ENCODE results near the gene ADCY3.
"Not testable (repeated sequence)": the region's sequence is repeated elsewhere in the genome, so short reads cannot be mapped to it uniquely, and the experiment has no call there.

The ADCY3 gene

GRCh38 chr2:24838541-24838940, 81.5 kb downstream of the ADCY3 start:
- FAIRE-seq: no peak
- DNase-seq (ENCODE audit: insufficient read length, low spot score): no peak
- TF ChIP-seq CTCF (IDR thresholded peaks at IDR 0.05; ENCODE audit: insufficient read depth, missing control alignments): no peak

- DNase-seq (ENCODE audit: insufficient read length, low spot score) (no peak), FAIRE-seq (no peak)
Observed at GRCh38 chr2:24837996-24838513, 82.0 kb downstream of the ADCY3 start.

GRCh38 chr2:24836706-24837105, 83.3 kb downstream of the ADCY3 start:
- DNase-seq (ENCODE audit: insufficient read length, low spot score): no peak
- no peak for TF ChIP-seq CTCF (IDR thresholded peaks at IDR 0.05; ENCODE audit: insufficient read depth, missing control alignments)
- FAIRE-seq: no peak

More at GRCh38 chr2:24837996-24838513, 82.0 kb downstream of the ADCY3 start:
- no peak for TF ChIP-seq CTCF (IDR thresholded peaks at IDR 0.05; ENCODE audit: insufficient read depth, missing control alignments)

- DNase-seq (ENCODE audit: insufficient read length, low spot score) (no peak), FAIRE-seq (no peak)
- TF ChIP-seq CTCF (IDR thresholded peaks at IDR 0.05; ENCODE audit: insufficient read depth, missing control alignments): no peak
Observed at GRCh38 chr2:24836206-24836605, 83.8 kb downstream of the ADCY3 start.

- not testable (repeated sequence) for FAIRE-seq; DNase-seq (ENCODE audit: insufficient read length, low spot score)
Observed at GRCh38 chr2:24835411-24835810, 84.6 kb downstream of the ADCY3 start.

- FAIRE-seq: no peak
- no peak for TF ChIP-seq CTCF (IDR thresholded peaks at IDR 0.05; ENCODE audit: insufficient read depth, missing control alignments)
- DNase-seq (ENCODE audit: insufficient read length, low spot score): no peak
Observed at GRCh38 chr2:24834733-24835395, 85.2 kb downstream of the ADCY3 start.

GRCh38 chr2:24833821-24834732, 86.0 kb downstream of the ADCY3 start:
- no peak for DNase-seq (ENCODE audit: insufficient read length, low spot score)
- FAIRE-seq: no peak
- no peak for TF ChIP-seq CTCF (IDR thresholded peaks at IDR 0.05; ENCODE audit: insufficient read depth, missing control alignments)

Data from D721Med (cell line).